K562 (cell line): ENCODE data around the gene MAMDC4. TPM values are rescaled to one million over a fixed set of nuclear protein-coding genes. Genes with fewer than 3 reads are reported as not detected.

Experiments
- ATF1 ChIP-seq, 2 experiments: fragments of 450-650 bp in 1 of 2; IDR thresholded peaks; 2 replicates each; pipeline ENCODE4 v1.6.1; 2016; ENCODE audit warnings: missing compliant biosample characterization in 1 of 2, missing genetic modification characterization in 1 of 2
- BRD4 ChIP-seq: fragments of 200-600 bp; sonication (generic); IDR thresholded peaks from 2 replicates; pipeline ENCODE4 v1.6.1; 2017; ENCODE audit warnings: inconsistent platforms
- CC2D1A ChIP-seq: fragments of 450-650 bp; IDR thresholded peaks from 2 replicates; pipeline ENCODE4 v1.6.1; 2017; ENCODE audit warnings: mild to moderate bottlenecking
- CEBPB ChIP-seq: fragments of 450-650 bp; IDR thresholded peaks from 2 replicates; pipeline ENCODE4 v1.6.1; 2016; ENCODE audit warnings: missing genetic modification characterization, missing compliant biosample characterization
- CEBPG ChIP-seq, 3 experiments: fragments of 200-800 bp in 1 of 3; sonication (Bioruptor generic) in 1 of 3; sonication (generic) in 1 of 3; formaldehyde crosslinking in 1 of 3; IDR thresholded peaks in 2 of 3; conservative IDR thresholded peaks in 1 of 3; 2 replicates each; pipeline versions ENCODE4 v1.6.1 to v1.8.0; 2016 to 2022; ENCODE audit warnings: missing compliant biosample characterization in 2 of 3, missing genetic modification characterization in 2 of 3, mild to moderate bottlenecking in 1 of 3, missing genetic modification reagents in 1 of 3
- GABPB1 ChIP-seq: sonication (generic); formaldehyde crosslinking; IDR thresholded peaks from 2 replicates; pipeline ENCODE4 v1.8.0; 2022; ENCODE audit warnings: mild to moderate bottlenecking, missing genetic modification reagents
- JUN ChIP-seq, 2 experiments: sonication (generic) in 1 of 2; formaldehyde crosslinking in 1 of 2; IDR thresholded peaks; 2 replicates each; pipeline versions ENCODE4 v1.6.1 to v1.8.0; 2012 to 2022; ENCODE audit warnings: borderline replicate concordance in 2 of 2, mild to moderate bottlenecking in 2 of 2, improper control_type of control experiment in 1 of 2, low read depth in 1 of 2, low read length in 1 of 2, missing genetic modification reagents in 1 of 2
- PHF21A ChIP-seq: fragments of 450-650 bp; IDR thresholded peaks from 2 replicates; pipeline ENCODE4 v1.6.1; 2017; ENCODE audit warnings: low read depth, borderline replicate concordance
- POLR2B ChIP-seq: fragments of 450-650 bp; IDR thresholded peaks from 2 replicates; pipeline ENCODE4 v1.6.1; 2018; ENCODE audit warnings: low read depth; ENCODE audit not compliant: partially characterized antibody
- ZNF134 ChIP-seq: fragments of 250-450 bp; sonication (Bioruptor Pico); conservative IDR thresholded peaks from 2 replicates; pipeline ENCODE4 v1.4.0; 2020
- ZNF561 ChIP-seq: fragments of 450-650 bp; formaldehyde crosslinking; conservative IDR thresholded peaks from 2 replicates; pipeline ENCODE4 v1.4.0; 2020; ENCODE audit warnings: mild to moderate bottlenecking, moderate library complexity
- polyA plus RNA-seq, 8 experiments: library from polyadenylated mRNA; depleted of rRNA in 4 of 8; stranded (reverse) in 5 of 8; unstranded in 3 of 8; fragments of >200 nt; fragmentation: Nextera tagmentation in 2 of 8; fragmentation: Illumina TruSeq in 1 of 8; extraction: Ambion mirVana in 2 of 8; extraction: Trizol in 1 of 8; gene quantifications; 2 replicates each; pipeline versions ENCODE4 v1.2.1 to v1.2.3, GENCODE V29; 2011 to 2014; ENCODE audit warnings: inconsistent platforms in 1 of 8, missing spikeins in 1 of 8
- total RNA-seq, 7 experiments: library from RNA; depleted of rRNA in 6 of 7; stranded (reverse); fragments of >200 nt in 6 of 7; fragmentation: Illumina TruSeq in 2 of 7; extraction: Trizol in 2 of 7; gene quantifications; 2 replicates each; pipeline versions ENCODE4 v1.2.1 to v1.2.3, GENCODE V29; 2011 to 2021; ENCODE audit warnings: low replicate concordance in 1 of 7
- TF ChIP-seq, protein P1 (sequence below), 2 experiments: fragments of 450-650 bp; IDR thresholded peaks; 2 replicates each; pipeline ENCODE4 v1.6.1; 2016; ENCODE audit warnings: mild to moderate bottlenecking in 2 of 2, borderline replicate concordance in 1 of 2, low read depth in 1 of 2, moderate library complexity in 1 of 2
- TF ChIP-seq, protein P2 (sequence below): sonication (generic); formaldehyde crosslinking; IDR thresholded peaks from 2 replicates; pipeline ENCODE4 v1.8.0; 2022; ENCODE audit warnings: mild to moderate bottlenecking, missing genetic modification reagents
- TF ChIP-seq, protein P3 (sequence below): sonication (generic); formaldehyde crosslinking; IDR thresholded peaks from 2 replicates; pipeline ENCODE4 v1.8.0; 2022; ENCODE audit warnings: missing genetic modification reagents, mild to moderate bottlenecking, moderate library complexity, borderline replicate concordance

MAMDC4 gene
- total and polyA plus RNA-seq, 9 of the 15 experiments (the other 6 are each of a cell fraction or from before 2014, with no cell fraction given), result 0.03 to 10.8 (median 1.5) TPM

DNA sequence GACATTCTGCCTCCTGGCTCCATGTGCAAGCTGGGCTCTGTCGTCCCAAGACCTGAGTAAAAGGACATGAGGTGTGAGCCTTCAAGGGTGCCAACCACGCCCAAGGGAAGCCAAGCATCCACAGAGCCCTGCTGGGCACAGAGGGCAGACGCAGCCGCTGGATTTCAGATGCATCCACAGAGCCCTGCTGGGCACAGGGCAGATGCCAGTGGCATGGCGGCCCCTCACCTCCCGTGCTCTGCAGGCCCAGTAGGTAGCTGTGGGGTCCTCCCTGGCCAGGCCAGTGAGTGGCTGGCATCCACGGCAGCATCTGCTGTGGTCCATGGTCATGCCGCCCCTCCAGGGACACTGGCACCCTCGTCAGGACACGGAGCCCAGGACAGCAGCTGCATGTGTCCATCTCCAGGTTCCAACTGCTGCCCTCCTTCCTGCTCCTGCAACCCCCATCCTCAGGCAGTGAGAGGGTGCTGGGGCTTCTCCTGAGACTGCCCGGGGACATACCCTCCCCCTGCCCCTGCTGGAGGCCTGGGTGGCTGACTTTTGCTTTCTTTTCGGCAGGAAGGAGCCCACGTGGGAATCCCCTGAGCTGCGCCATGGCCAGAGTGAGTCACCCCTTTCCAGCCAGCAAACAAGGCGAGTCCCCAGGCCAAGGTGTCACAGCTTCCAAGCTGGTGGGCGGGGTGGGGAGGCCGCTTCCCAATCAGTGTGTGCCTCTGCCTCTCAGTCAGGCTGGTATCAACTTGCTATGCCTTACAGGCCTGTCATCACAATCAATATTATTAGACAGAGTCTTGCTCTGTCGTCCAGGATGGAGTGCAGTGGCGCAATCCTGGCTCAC lies 30.2 kb downstream of the MAMDC4 start (continued):
- TF ChIP-seq, protein P1, sequence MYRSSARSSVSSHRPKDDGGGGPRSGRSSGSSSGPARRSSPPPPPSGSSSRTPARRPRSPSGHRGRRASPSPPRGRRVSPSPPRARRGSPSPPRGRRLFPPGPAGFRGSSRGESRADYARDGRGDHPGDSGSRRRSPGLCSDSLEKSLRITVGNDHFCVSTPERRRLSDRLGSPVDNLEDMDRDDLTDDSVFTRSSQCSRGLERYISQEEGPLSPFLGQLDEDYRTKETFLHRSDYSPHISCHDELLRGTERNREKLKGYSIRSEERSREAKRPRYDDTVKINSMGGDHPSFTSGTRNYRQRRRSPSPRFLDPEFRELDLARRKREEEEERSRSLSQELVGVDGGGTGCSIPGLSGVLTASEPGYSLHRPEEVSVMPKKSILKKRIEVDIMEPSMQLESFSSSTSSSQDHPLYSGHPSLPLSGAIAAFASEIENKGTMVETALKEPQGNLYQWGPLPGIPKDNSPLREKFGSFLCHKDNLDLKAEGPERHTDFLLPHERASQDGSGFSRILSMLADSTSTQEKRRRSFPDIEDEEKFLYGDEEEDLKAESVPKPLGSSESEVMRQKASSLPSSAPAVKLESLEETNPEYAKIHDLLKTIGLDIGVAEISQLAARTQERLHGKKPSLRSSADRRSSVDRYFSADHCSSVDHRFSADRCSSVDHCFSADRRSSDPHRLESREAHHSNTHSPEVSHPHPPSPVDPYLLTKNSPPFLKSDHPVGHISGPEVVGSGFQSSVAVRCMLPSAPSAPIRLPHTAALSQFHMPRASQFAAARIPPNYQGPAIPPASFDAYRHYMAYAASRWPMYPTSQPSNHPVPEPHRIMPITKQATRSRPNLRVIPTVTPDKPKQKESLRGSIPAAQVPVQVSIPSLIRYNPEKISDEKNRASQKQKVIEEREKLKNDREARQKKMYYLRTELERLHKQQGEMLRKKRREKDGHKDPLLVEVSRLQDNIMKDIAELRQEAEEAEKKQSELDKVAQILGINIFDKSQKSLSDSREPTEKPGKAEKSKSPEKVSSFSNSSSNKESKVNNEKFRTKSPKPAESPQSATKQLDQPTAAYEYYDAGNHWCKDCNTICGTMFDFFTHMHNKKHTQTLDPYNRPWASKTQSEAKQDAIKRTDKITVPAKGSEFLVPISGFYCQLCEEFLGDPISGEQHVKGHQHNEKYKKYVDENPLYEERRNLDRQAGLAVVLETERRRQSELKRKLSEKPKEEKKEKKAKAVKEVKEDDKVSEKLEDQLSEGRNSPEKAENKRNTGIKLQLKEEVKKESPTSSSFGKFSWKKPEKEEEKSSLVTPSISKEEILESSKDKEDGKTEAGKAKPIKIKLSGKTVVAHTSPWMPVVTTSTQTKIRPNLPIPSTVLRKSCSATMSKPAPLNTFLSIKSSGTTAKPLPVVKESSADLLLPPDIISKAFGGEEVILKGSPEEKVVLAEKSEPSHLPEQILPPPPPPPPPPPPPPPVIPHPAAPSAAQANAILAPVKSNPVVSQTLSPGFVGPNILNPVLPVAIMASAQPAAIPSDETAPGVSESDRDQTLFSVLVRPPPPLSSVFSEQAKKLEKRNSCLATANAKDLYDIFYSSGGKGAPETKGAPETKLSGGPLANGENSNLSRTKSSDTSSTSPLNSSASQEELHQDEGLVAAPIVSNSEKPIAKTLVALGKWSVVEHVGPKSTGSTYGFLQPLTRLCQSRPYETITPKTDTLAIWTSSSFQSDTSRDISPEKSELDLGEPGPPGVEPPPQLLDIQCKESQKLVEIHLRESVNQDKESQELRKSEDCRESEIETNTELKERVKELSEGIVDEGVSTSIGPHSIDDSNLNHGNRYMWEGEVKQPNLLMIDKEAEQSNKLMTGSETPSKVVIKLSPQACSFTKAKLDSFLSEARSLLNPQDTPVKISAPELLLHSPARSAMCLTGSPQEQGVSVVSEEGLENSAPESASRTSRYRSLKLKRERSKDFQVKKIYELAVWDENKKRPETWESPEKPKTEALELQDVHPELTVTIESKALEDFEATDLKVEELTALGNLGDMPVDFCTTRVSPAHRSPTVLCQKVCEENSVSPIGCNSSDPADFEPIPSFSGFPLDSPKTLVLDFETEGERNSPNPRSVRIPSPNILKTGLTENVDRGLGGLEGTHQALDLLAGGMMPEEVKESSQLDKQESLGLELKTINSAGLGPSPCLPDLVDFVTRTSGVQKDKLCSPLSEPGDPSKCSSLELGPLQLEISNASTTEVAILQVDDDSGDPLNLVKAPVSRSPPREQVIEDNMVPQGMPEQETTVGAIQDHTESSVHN (IDR thresholded peaks at IDR 0.05; ENCODE audit: borderline replicate concordance in 1 of 2, low read depth in 1 of 2), result peak in 1 of 2 experiments; percentile 80; a peak in 1 of 4 replicates
- TF ChIP-seq JUN (IDR thresholded peaks at IDR 0.05; ENCODE audit: borderline replicate concordance, low read depth, low read length) (peak; percentile 95), JUN (CRISPR knock-in tag; IDR thresholded peaks at IDR 0.05; ENCODE audit: borderline replicate concordance) (peak; percentile 44; the same call in 1 of the 2 replicates), CEBPB (tag) (peak; percentile 74), CEBPG (CRISPR knock-in tag; IDR thresholded peaks at IDR 0.05) (peak; percentile 73), CEBPG (tag; conservative IDR thresholded peaks at IDR 0.05 in 1 of 2, IDR thresholded peaks at IDR 0.05 in 1 of 2) (0 out of 4 replicates have a peak, but pooled peaks of 1 of the 2 experiments have one; percentile 46), CC2D1A (no peak), GABPB1 (peak; percentile 64; the same call in 1 of the 2 replicates), ZNF561 (CRISPR knock-in tag) (no peak), BRD4 (no peak), POLR2B (peak; percentile 10), PHF21A (0 out of 2 replicates have a peak, but pooled peaks have one; percentile 26), ATF1 (CRISPR knock-in tag; IDR thresholded peaks at IDR 0.05) (no peak), ATF1 (tag; IDR thresholded peaks at IDR 0.05) (peak; percentile 21; the same call in 1 of the 2 replicates), ZNF134 (CRISPR knock-in tag) (peak; percentile 37; the same call in 1 of the 2 replicates)
- TF ChIP-seq, protein P2, sequence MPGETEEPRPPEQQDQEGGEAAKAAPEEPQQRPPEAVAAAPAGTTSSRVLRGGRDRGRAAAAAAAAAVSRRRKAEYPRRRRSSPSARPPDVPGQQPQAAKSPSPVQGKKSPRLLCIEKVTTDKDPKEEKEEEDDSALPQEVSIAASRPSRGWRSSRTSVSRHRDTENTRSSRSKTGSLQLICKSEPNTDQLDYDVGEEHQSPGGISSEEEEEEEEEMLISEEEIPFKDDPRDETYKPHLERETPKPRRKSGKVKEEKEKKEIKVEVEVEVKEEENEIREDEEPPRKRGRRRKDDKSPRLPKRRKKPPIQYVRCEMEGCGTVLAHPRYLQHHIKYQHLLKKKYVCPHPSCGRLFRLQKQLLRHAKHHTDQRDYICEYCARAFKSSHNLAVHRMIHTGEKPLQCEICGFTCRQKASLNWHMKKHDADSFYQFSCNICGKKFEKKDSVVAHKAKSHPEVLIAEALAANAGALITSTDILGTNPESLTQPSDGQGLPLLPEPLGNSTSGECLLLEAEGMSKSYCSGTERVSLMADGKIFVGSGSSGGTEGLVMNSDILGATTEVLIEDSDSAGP (CRISPR knock-in tag), result 0 out of 2 replicates have a peak, but pooled peaks have one; percentile 10
- TF ChIP-seq, protein P3, sequence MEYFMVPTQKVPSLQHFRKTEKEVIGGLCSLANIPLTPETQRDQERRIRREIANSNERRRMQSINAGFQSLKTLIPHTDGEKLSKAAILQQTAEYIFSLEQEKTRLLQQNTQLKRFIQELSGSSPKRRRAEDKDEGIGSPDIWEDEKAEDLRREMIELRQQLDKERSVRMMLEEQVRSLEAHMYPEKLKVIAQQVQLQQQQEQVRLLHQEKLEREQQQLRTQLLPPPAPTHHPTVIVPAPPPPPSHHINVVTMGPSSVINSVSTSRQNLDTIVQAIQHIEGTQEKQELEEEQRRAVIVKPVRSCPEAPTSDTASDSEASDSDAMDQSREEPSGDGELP, result peak; percentile 72; the same call in 1 of the 2 replicates
